Calu3 (cell line): ENCODE measurements around the gene ADAMTSL3. TPM values are rescaled to one million over a fixed set of nuclear protein-coding genes. Genes with fewer than 3 reads are reported as not detected.

Source experiments
- BruUV-seq: library from RNA; stranded (reverse); fragments of 400-500 nt; replicated peaks from 2 replicates; lab custom pipeline; 2021; lab: Mats Ljungman, UMichigan
- CTCF ChIA-PET: fragments of 300-600 bp; sonication (Branson Sonifier 250); formaldehyde crosslinking; loops from one replicate; lab custom pipeline; 2022; ENCODE audit warnings: antibody characterized with exemption; lab: Charles Lee
- DNase-seq: peaks from one replicate; pipeline ENCODE4 v3.0.0; 2022
- H3K27ac Mint-ChIP-seq: one replicate; pipeline ENCODE4 v1.8.0; 2022; ENCODE audit warnings: mixed read lengths; ENCODE audit not compliant: unreplicated experiment
- H3K27me3 Mint-ChIP-seq: one replicate; pipeline ENCODE4 v1.8.0; 2022; ENCODE audit warnings: mixed read lengths; ENCODE audit not compliant: unreplicated experiment
- H3K36me3 Mint-ChIP-seq: one replicate; pipeline ENCODE4 v1.8.0; 2022; ENCODE audit warnings: mild to moderate bottlenecking, moderate library complexity, mixed read lengths; ENCODE audit not compliant: insufficient read depth, unreplicated experiment
- H3K4me1 Mint-ChIP-seq: one replicate; pipeline ENCODE4 v1.8.0; 2022; ENCODE audit warnings: mild to moderate bottlenecking, low read depth, mixed read lengths; ENCODE audit not compliant: unreplicated experiment
- H3K4me3 Mint-ChIP-seq: one replicate; pipeline ENCODE4 v1.8.0; 2022; ENCODE audit warnings: mild to moderate bottlenecking, low read depth, moderate library complexity, mixed read lengths; ENCODE audit not compliant: unreplicated experiment
- H3K9me3 Mint-ChIP-seq: one replicate; pipeline ENCODE4 v1.8.0; 2022; ENCODE audit warnings: low read depth, mixed read lengths; ENCODE audit not compliant: unreplicated experiment
- intact Hi-C: fragments of 100-400 bp; cut with micrococcal nuclease; formaldehyde crosslinking; loops from one replicate; pipeline ENCODE4 v1.10.0; 2022; ENCODE audit not compliant: unreplicated experiment
- total RNA-seq: library from RNA; stranded (reverse); gene quantifications from 2 replicates; pipeline ENCODE4 v1.2.3, GENCODE V29; 2022
- TF ChIP-seq, protein P1 (sequence below): fragments of 200-600 bp; IDR thresholded peaks from one replicate; pipeline ENCODE4 v1.8.0; 2022; ENCODE audit warnings: antibody characterized with exemption; ENCODE audit not compliant: unreplicated experiment

Gene ADAMTSL3
- total RNA-seq, 1 experiment from 2014 or later, result 2.4 TPM

DNA sequence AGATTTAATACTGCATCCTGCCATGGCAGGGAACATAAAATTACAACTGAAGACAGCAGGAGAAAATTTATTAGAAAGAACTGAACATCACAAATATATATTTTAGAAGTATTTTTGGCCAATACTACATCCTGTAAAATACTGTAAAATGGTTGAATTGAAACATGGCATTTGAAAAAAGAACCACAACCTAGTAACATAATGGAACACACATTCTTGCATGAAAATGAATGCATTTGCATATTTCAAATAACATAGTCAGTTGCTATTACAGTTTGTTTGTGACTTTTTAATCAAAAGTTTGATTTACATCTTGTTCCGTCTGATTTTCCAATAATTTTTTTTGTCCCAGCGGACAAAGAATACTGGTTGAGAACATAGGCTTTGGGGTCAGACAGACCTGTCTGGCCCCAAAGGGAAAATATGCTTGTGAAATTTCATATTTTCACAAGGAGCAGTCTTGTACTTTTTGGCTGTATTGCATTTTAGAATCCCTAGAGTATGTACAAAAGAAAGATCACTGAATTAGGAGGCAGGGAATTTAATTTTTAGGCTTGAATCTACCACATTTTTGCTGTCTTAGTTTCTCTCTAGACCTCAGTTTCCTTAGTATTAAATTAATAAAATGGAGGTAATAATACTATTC, 268.8 kb downstream of the ADAMTSL3 start:
- no peak overlapping the region for H3K27ac Mint-ChIP-seq
- TF ChIP-seq, protein P1, sequence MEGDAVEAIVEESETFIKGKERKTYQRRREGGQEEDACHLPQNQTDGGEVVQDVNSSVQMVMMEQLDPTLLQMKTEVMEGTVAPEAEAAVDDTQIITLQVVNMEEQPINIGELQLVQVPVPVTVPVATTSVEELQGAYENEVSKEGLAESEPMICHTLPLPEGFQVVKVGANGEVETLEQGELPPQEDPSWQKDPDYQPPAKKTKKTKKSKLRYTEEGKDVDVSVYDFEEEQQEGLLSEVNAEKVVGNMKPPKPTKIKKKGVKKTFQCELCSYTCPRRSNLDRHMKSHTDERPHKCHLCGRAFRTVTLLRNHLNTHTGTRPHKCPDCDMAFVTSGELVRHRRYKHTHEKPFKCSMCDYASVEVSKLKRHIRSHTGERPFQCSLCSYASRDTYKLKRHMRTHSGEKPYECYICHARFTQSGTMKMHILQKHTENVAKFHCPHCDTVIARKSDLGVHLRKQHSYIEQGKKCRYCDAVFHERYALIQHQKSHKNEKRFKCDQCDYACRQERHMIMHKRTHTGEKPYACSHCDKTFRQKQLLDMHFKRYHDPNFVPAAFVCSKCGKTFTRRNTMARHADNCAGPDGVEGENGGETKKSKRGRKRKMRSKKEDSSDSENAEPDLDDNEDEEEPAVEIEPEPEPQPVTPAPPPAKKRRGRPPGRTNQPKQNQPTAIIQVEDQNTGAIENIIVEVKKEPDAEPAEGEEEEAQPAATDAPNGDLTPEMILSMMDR, result no peak
- H3K9me3 Mint-ChIP-seq, result peaks cover 4% of the 10 kb centered on the region
- no peak for DNase-seq
- CTCF ChIA-PET, result no interaction called here
- intact Hi-C loops, result no loop called here
- no peaks in the 10 kb centered on the region for H3K36me3 Mint-ChIP-seq
- no peaks in the 10 kb centered on the region for H3K27me3 Mint-ChIP-seq
- H3K4me1 Mint-ChIP-seq, result no peaks in the 10 kb centered on the region
- BruUV-seq, result no TSS peak
- no peak overlapping the region for H3K4me3 Mint-ChIP-seq

DNA sequence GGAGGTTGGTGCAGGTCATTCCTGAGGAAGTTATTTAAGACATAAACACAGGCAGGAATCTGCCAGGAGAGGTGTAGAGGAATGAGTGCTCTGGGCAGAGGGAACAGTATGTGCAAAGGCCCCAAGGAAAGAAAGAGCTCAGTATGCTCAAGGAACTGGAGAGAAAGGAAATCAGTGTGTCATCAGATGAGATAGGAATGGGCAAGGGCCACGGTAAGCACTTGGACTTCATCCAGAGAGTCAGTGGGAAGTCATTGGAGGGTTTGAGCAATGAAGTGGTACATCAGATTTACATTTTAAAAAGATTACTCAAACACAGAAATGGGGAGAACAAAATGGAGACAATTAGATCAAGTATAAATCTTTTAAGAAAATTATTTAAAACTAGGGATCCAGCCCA, 272.2 kb downstream of the ADAMTSL3 start:
- CTCF ChIA-PET, result no interaction called here
- no TSS peak for BruUV-seq
- DNase-seq, result no peak
- Mint-ChIP-seq H3K27ac (no peak overlapping the region), H3K27me3 (no peaks in the 10 kb centered on the region), H3K36me3 (no peaks in the 10 kb centered on the region), H3K9me3 (no peaks in the 10 kb centered on the region), H3K4me1 (no peaks in the 10 kb centered on the region), H3K4me3 (no peak overlapping the region)
- intact Hi-C loops, result no loop called here
- TF ChIP-seq, protein P1, result no peak

DNA sequence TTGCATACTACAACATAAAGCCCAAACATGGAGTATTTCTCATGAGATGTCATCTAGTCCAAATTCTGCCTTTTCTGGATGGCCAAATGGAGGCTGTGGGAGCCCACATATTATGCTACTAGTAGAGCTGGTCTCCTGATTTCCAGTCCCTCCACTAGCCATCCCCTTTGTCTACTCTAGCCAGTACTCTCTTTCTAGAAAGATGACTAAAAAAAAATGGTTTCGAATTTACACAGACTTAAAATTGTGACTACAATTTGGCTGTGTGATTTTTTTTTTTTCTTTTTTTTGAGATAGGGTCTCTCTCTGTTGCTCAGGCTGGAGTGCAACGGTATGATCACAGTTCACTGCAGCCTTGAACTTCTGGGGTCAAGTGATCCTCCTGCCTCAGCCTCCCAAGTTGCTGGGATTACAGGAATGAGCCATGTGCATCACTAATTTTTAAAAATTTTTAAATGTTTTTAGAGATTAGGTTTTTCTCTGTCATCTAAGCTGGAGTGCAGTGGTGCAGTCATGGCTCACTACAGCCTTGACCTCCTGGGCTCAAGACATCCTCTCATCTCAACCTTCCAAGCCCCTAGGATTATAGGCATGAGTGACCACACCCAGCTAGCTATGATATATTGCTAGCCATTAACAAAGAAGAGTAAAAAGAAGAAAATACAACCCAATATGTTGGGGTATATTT, 273.9 kb downstream of the ADAMTSL3 start:
- BruUV-seq, result no TSS peak
- TF ChIP-seq, protein P1, result no peak
- Mint-ChIP-seq H3K36me3 (no peaks in the 10 kb centered on the region), H3K27ac (no peak overlapping the region), H3K27me3 (no peaks in the 10 kb centered on the region), H3K4me3 (no peak overlapping the region), H3K9me3 (peaks cover under 1% of the 10 kb centered on the region), H3K4me1 (no peaks in the 10 kb centered on the region)
- no peak for DNase-seq
- CTCF ChIA-PET, result interaction anchor here (0.6 kb wide), 1 partner anchor 212 kb away, joined by 3 read pairs; no protein-coding TSS in a partner anchor
- intact Hi-C loops, result no loop called here

DNA sequence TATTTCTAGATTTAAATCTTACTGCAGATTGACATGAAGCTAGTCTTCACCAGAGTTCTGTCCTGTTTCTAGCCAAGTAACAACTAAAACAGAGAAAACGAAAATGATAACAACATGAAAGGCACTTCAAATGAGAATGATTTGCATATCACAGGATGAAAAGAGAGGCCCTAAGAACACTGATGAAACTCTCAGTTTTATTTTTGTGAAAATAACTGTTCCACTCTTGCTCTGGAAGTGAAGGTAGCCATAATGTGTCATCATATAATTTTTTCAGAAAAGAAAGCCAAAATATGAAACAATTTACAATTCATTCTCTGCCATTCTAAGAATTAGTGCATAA, 274.4 kb downstream of the ADAMTSL3 start:
- no peaks in the 10 kb centered on the region for H3K4me1 Mint-ChIP-seq
- no peak overlapping the region for H3K27ac Mint-ChIP-seq
- H3K9me3 Mint-ChIP-seq, result peaks cover 3% of the 10 kb centered on the region

More for the DNA sequence above, 274.4 kb downstream of the ADAMTSL3 start:
- Mint-ChIP-seq H3K4me3 (no peak overlapping the region), H3K27me3 (no peaks in the 10 kb centered on the region), H3K36me3 (no peaks in the 10 kb centered on the region)
- CTCF ChIA-PET, result no interaction called here
- BruUV-seq, result no TSS peak
- DNase-seq, result no peak
- TF ChIP-seq, protein P1, result no peak
- intact Hi-C loops, result no loop called here
